Femur (tissue), 1 donor: ENCODE measurements around the gene ORM2.
A peak's percentile ranks its signal among the peaks of the same experiment; 100 is the strongest.
"Not testable (repeated sequence)": the region's sequence is repeated elsewhere in the genome, so short reads cannot be mapped to it uniquely, and the experiment has no call there.

Experiments
- DNase-seq: peaks from one replicate; pipeline ENCODE4 v3.0.0-alpha.2; 2017

Gene ORM2

DNA sequence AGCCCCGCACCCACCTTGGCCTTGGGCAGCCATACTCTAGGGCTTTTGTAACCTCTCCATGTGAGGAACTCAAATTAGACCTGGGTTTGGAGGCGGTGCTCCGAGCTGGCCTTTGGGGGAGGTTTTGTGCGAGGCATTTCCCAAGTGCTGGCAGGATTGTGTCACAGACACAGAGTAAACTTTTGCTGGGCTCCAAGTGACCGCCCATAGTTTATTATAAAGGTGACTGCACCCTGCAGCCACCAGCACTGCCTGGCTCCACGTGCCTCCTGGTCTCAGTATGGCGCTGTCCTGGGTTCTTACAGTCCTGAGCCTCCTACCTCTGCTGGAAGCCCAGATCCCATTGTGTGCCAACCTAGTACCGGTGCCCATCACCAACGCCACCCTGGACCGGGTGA is at the start of gene ORM2:
ORM2 (plus strand) TSS at position 245 of the 398 bp plus-strand sequence; CDS start at position 281, 36 bp downstream.
- not testable (repeated sequence) for DNase-seq

DNA sequence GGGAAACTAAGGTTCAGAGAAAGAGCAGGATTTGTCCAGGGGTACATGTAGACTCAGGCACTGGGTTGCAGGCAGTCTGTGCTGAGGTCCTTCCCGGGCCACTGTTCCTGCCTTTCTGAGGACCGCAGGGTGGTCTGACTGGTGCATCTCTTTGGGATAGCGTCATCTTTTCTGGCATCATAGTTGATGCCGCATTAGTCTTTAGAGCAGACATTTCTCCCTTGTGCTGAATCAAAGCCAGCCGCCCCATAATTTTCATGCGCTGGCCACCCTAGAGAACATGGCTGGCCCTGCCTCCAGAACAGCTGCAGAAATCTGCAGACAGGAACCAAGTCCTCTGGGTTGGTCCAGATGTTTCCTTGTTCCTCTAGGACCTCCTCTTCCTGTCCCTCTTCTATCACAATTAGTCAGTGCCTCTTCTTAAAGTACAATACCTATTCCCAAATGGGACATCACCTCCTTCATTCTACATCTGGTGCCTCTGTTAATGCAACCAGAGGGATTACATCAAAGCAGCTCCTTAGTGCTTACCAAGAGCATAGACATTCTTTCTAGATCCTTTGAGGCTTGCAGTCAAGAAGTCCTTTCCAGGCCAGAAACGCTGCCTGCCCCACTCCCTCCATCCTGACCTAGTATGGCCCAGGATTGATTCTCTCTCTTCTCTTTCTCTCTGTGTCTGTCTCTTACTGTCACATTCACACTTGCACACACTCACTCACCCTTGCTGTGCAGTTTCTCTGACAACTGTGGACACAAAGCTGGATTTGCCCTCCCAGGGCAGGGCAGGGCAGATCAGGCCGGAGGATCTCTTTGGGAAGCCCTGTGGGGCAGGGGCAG is 48.8 kb upstream of the ORM2 start:
- peak; percentile 84 for DNase-seq

DNA sequence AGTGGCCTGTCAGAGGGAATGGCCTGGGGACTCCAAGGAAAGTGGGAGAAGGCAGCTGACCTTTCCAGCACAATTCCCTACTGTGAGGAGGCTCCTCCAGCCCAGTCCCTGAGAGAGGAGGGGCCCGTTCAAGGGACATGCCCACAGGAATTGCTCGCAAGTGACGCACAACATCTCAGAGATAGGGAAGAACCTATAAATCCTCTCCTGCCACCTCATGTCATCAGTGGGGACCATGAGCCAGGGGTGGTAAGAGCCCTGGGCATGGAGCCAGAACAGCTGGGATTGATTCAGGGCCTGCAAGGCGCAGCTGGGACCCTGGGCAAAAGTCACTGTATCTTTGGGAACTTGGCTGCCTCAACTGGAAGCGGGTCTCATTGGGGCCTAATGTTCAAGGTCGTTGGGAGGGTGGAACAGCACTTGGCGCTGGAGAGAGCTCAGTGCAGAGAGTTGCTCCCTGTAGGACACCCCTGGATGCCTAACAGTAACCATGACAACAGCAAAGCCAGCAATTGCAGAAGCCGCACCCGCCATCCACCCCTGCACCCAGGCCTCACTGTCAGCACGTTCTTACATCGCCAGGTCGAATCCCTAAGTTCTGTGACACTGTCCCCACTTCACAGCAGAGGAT is 48.1 kb upstream of the ORM2 start:
- DNase-seq = peak; percentile 85

DNA sequence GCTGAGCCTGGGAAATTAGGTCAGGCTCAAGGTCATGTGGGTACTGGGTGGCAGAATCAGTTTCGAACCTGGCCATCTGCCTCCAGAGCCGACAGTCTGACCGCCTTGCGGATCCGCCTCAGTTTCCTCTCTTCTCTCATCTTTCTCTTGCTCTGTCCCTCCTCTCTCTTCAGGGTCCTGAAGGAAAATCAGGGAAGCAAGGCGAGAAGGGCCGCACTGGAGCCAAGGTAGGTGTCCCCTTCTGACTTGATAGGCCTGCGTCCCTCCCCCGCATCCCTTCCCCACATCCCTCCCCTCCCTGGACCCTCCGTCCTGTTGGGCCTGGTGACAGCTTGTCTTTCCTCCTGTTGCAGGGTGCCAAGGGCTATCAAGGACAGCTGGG is 47.6 kb upstream of the ORM2 start:
- no peak for DNase-seq

DNA sequence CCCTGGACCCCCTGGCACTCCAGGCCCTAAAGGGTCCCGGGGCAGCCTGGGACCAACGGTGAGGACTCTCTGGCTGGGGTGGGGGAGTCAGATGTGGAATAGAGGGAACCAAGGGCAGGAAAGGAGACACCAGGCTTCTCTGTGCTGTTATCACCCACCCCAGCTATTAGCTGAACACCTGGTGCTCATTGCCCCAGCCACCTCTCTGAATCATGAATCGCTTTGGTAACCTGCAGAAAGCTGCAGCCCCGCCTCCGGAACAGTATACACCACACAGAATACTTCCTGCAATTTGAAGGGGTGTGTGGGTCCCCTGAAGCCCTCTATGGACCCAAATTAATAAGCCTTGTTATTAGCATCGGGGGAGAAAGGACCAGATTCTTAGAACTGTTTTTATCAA is 47.2 kb upstream of the ORM2 start:
- peak; percentile 27 for DNase-seq

DNA sequence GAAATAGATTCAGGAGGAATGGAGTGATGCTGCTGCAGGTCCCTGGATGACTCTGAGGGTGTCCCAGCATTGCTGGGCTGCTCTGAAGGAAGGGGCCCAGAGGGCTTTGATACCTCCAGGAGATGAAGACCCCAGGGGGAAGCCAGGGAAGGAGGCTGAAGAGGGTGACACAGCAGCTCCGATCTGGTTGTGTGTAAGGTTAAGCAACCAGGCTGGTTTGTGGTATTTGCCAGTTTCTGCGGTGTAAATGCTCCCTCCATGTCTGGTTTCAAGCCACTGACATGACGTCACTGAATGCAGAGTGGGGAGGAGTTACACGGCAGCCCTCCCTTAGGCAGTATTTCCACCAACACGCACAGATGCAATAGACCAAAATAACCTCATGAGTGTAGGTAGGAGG is 46.7 kb upstream of the ORM2 start:
- DNase-seq = peak; percentile 64

DNA sequence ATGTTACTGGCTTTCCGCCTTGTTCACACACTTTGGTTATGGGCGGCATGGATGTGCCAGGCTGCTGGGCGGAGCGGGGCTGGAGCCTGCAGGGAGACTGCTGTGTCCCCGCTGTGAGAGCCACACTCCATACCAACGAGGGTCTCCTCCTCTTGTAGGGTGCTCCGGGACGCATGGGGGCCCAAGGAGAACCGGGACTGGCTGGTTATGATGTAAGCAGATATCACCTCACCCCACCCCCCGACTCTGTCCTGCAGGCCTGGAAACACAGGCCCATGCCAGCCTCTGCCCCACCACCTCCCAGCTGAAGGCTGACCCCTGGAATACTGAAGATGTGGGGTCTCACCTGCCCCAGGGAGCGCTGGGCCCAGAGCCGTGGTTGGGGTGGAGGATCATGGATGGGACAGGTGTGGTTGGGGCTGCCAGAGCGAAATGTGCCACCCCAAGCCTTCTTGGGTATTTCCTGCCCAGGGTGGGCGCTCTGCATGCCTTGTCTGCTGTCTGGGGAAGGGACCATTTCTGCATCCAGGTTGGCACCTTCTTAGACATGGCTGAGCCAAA is 46.0 kb upstream of the ORM2 start:
- peak; percentile 26 for DNase-seq

DNA sequence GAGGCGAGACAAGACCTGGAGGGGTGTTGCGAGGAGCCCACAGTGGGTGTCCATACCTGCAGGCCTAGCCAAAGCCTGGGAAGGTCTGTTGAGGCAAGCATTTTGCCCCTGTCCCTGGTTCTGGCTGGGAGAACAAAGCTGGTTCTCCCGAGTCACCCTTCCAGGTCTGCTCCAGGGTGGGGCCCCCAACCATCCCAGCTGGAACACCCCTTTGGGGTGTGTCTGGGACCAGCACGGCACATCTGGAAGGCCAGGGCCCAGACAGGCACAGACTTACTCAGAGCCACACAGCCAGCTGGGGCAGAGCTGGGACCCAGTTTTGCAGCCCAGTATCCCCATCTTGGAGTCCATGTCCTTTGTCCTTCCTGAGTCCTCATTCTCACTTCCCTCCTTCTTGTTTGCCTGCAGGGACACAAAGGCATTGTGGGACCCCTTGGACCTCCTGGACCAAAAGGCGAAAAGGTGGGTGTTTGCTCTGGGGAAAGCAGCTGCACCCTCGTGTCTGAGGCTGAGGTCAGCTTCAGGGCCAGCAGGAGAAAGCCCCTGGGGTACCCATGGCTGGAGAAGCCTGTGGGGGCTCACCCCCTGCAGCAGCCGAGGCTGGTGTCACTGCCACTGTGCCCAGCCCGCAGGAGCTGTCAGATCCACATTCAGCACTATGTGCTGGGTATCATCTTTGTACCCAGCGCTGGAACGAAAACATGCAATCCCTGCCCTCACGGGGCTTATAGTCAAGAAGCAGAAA is 45.2 kb upstream of the ORM2 start:
- no peak for DNase-seq

DNA sequence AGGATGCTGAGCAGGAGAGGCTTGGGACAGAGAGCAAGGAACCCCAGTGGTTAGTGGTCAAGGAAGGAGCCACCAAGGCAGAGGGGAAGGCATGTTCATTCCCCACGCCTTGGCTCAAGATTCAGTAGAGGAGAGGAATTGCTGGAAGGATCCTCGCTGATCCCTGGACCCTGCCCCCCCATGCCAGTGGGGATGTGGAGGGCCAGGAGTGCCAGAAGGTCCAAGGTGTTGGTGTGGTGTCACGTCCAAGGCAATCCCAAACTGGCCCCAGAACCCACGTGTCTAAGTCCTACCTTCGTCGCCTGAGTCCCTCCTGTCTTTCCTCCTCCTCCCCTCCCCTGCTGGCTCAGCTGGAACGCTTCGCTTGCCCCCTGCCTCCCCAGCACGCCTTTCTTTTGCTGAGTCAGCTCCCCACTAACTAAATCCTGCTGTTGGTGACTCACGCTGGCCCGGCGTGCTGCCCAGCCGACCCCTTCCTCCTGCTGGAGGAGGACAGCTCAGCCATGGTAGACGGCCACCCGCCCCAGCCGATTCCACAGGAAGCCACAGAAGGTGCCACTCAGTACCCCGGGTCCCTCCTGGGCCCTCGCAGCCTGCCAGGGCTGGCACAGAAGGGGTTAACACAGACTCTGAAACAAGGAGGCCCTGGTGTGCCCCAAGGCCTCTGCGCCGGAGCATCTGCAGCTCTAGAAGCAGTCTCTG is 44.4 kb upstream of the ORM2 start:
- peak; percentile 89 for DNase-seq

DNA sequence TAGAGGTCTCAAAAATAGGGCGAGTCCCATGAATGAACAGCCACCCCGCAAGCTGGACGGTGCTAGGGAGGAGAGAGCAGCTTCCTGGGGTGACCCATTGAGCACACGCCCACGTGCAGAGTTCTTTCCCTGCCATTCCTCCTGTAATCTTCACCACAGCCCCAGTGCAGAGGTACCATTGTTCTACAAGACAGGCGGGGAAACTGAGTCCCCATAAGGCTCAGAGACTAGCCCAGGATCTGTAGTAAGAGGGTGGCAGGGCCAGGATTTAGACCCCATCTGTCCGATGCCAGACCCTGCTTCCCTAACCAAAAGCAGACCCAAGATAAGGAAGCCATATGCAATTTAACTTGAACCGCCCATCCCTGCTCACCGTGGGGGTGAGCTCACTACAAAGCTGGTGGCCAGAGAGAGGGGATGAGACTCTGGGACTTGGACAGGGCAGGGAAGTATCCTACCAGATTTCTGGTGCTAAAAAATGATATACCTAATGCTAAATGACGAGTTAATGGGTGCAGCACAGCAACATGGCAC is 43.5 kb upstream of the ORM2 start:
- DNase-seq = peak; percentile 13

DNA sequence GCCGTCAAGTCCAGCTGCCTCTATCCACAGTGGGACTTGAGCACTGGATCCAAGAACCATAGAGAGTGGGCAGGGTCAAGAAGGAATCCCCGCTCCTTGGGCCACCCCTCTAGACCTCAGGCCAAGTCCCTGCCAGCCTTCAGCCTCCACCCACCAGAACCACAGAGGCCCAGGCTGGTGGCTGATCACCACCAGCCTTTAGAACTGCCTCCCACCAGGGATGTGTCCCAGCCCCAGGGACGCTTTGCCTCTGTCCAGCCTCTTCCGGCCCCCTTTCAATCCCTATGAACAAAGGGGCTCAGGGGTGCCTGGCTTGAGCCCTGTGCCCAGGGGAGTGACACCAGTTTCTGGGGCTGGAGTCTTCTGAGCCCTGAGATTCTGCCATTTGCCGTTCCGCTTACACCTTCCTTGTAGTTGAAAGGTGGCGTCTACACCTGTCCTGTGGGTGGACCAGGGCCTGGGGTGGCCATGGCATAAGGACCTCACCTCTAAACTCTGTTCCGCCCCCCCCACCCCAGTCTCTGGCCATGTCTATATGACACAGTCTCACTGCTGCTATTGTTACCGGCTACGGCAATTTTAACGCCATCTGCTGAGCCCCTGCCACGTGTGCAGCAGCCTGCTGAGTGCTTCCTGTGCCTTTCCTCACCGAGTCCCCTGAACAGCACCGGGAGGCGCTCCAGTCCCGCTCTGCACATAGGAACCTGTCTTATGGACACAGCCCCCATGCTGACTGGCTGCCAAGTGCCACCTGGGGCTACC is 42.5 kb upstream of the ORM2 start:
- peak; percentile 36 for DNase-seq

DNA sequence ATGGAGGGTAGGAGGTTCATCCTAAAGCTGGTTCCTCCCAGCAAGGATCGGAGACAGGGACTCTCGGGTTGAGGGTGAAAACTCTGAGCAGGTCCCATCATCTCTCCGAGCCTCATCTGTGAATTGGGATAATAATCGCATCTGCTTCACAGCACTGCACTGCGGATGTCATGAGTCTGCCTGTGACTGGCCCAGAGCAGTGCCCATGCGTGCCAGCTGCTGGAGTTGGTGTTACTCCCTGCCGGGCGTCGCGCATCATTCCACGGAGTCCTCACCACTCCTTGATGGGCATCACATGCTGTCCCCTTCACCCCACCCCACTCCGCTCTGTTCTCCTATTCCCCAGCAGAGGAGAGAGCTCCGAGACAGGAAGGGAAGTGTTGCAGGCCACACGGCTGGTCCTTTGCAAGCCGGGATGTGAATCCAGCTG is 41.9 kb upstream of the ORM2 start:
- no peak for DNase-seq

DNA sequence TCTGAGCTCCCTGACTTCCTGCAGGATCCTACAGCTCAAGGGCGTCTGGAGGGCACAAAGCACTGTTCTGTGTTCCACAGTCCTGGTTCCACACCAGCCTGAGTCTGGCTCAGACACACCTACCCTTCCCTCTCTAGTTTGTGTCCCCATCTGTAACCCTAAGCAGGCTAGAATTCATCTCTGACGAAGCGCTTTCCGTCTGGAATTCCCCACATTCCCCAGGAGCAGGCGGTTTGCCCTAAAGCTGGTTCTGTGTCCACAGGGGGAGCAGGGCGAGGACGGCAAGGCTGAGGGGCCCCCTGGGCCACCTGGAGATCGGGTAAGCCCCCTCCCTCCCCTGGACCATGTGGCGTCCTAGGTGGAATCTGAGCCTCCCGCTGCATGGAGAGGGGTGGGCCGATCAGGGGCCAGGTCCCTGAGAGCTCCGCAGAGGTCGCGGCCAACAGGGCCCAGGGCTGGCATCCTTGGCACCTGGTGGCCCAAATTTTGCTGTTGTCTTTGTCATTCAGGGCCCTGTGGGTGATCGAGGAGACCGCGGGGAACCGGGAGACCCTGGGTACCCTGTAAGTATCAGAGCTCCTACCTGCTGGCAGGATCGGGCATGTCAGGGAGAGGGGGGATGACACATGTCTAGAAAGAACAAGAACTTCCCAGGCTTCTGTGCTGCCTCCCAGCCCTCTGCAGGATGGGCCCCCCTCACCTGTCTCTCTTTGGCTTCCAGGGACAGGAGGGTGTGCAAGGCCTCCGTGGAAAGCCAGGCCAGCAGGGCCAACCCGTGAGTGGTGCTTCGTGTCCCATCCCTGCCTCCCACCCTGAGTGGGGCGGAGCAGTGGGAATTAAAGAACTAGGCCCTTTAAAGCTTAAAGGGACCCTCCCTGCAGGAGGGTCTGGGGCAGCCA is 41.2 kb upstream of the ORM2 start:
- DNase-seq = peak; percentile 36

DNA sequence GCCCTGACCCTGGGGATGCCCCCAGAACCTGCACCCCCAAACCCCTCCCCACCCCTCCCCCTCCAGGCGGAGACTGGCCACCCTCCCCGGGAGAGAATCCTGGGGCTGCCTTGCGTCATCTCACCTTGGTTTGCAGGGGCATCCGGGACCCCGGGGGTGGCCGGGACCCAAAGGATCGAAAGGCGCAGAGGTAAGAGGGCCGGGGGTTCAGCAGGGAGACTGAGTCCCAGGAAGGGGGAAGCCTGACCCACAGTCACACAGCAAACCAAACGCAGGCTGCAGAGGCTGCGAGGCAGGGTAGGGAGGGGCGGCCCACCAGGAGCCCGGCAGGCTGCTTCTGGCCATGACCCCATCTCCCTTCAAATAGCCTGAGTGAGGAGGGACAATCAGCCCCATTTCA is 40.6 kb upstream of the ORM2 start:
- DNase-seq = peak; percentile 21

DNA sequence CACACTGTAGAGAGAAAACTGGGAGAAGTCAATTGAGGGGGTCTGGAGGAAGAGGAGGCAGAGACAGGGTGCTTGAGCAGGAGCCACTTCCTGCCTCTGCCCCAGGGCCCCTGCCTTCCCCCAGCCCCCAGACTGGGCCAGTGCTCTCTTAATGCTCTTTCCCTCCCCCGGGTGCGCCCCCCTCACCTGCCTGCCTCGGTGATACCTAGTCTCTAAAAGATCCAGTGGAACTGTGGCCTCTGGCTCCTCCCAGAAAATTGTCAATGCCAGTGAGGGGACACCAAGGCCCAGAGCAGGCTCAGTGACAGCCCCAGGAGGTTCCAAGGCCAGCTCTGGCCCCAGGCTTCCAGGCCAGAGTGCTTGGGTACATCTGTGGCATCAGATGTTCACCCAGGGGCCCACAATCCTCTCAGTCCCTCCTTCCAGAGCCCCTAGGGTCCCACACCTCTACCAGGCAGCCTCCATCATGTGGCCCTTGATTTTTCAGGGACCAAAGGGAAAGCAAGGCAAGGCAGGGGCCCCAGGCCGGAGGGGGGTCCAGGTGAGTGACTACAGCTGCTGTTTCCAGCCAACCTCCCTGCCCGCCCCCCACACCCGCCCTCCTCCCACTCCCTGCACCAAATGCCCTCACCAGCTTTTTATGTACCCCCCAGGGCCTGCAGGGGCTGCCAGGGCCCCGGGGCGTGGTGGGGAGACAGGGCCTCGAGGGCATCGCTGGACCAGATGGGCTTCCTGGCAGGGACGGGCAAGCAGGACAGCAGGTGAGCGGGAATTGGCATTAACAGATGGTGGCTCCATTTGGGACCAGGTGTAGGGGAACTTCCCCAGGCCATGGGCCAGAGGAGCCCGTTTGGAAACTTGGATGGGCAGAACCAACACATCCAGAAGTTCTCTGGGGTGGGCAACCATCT is 39.8 kb upstream of the ORM2 start:
- DNase-seq = peak; percentile 32

DNA sequence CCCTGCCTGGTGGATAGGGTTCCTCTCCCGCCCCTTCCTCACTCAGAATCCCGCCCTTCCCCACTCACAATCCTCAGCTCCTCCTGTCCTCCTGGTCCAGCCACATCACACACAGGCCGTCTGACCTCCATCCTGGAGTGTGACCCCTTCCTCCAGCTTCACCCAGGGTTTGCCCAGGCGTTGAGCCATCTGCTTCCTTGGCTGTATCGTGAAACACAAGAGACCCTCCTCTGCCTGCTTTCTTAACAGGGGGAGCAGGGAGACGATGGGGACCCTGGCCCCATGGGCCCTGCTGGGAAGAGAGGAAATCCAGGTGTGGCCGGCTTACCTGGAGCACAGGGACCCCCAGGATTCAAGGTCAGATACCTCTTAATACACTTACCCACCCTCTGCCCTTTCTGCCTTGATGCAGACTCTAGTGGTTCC is 39.1 kb upstream of the ORM2 start:
- DNase-seq = peak; percentile 22

DNA sequence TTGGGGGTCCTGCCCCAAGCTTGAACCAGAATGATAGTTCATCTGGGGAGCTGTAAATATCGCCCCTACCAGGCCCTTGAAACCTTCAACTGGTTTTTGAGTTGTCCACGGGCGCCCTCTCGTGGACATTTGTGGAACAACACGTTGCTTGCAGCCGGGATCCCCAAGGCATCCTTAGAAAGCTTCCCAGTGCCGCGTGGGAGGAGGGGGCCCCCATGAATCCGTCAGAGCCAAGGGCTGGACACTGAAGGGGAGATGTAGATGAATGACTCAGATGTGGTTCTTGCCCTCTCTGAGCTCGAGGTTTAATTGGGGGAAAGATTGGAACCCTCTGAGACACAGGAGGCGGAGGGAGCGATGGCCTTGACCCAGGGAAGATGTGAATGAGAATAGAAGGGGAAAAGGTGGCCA is 38.6 kb upstream of the ORM2 start:
- DNase-seq = peak; percentile 84

DNA sequence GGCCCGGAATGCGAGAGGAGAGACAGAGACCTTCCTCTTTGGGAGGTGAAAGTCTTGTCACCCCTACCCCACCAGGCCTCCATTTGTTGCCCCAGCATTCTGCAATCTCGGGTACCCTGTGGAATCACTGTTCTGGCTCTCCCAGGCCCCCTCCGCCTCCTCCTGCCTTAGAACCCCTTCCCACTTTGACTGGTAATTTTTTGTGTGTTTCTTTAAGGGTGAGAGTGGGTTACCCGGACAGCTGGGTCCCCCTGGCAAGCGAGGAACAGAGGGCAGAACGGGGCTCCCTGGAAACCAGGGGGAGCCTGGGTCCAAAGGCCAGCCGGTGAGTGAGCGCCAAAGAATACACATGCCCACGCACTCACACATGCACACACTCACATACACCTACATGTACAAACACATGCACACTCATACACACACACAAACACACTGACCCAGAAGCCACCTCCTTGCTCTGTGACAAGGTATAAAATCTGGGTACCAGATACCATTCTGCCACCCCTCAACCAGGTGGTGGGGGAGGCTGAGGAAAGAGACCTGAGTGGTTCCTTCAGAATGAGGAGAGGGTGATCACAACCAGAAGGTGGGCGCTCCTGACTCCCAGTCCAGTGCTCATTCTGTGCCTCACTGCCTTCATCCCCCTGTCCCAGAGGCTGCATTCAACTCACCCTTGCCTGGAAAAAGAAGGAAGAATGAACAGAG is 37.6 kb upstream of the ORM2 start:
- DNase-seq = peak; percentile 13

DNA sequence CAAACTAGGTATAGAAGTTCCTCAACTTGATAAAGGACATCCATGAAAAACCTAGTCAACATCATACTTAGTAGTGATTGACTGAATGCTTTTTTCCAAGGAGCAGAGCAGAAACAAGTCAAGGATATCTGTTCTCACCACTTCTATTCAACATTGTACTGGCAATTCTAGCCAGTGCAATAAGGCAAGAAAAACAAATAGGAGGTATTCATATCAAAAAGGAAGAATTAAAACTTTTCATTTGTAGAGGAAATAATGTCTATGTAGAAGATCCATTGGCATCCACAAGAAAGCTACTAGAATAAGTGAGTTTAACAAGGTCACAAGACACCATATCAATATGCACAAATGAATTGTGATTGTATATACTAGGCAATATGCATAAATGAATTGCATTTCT is 35.0 kb upstream of the ORM2 start:
- no peak for DNase-seq
